Measurements from ENCODE around the gene LCN6. TPM values are rescaled to one million over a fixed set of nuclear protein-coding genes. Genes with fewer than 3 reads are reported as not detected.
A peak's percentile ranks its signal among the peaks of the same experiment; 100 is the strongest.

Gene LCN6
- total and polyA plus RNA-seq, 9 of the 15 experiments (the other 6 are each of a cell fraction or from before 2014, with no cell fraction given): 0.10 to 0.45 (median 0.37) TPM; not detected in 5

- no peak for TF ChIP-seq IRF9 (tag; IDR thresholded peaks at IDR 0.05)
- TF ChIP-seq RAD51 (IDR thresholded peaks at IDR 0.05; ENCODE audit: borderline replicate concordance, low read depth): peak; percentile 32; the same call in 1 of the 2 replicates
- TF ChIP-seq KDM1A (IDR thresholded peaks at IDR 0.05): no peak
- no peak for TF ChIP-seq KLF1 (tag; IDR thresholded peaks at IDR 0.05)
- no peak for TF ChIP-seq SNRNP70 (optimal IDR thresholded peaks at IDR 0.05; ENCODE audit: low read depth, low read length)
- TF ChIP-seq HDAC8 (tag; IDR thresholded peaks at IDR 0.05): no peak
- TF ChIP-seq ZNF592 (IDR thresholded peaks at IDR 0.05): peak; percentile 31; the same call in 1 of the 2 replicates
- TF ChIP-seq LEF1 (IDR thresholded peaks at IDR 0.05): no peak
- no peak for TF ChIP-seq RBFOX2 (IDR thresholded peaks at IDR 0.05; ENCODE audit: low read depth, low read length)
- TF ChIP-seq NFIX (CRISPR knock-in tag; IDR thresholded peaks at IDR 0.05; ENCODE audit: low read depth): no peak
- peak; percentile 32; the same call in 1 of the 2 replicates for TF ChIP-seq TCF3 (CRISPR knock-in tag; IDR thresholded peaks at IDR 0.05)
- no peak for TF ChIP-seq MAFK (IDR thresholded peaks at IDR 0.05; ENCODE audit: low read length)
Measured at GRCh38 chr9:136707849-136708517, 40.3 kb downstream of the LCN6 start (continued).

Data from K562 (cell line).